HEK293 (cell line): Measurements from ENCODE around the gene DST.

Experiments used
- CTCF ChIA-PET: fragments of 350-600 bp; formaldehyde crosslinking; extraction: SDS; loops from one replicate; lab custom pipeline; 2021; ENCODE audit warnings: antibody characterized with exemption; lab: Yijun Ruan, JAX
- POLR2A ChIA-PET: fragments of 300-600 bp; formaldehyde crosslinking; extraction: SDS; loops from one replicate; lab custom pipeline; 2020; ENCODE audit warnings: antibody characterized with exemption, inconsistent platforms; lab: Yijun Ruan, JAX
- H3K27ac ChIP-seq: fragments of 200-500 bp; sonication (Bioruptor generic); 2 replicates; pipeline ENCODE4 v1.5.1; 2014; ENCODE audit warnings: low read depth, low read length, control low read depth, inconsistent platforms; ENCODE audit errors: extremely low read depth
- H3K36me3 ChIP-seq, 2 experiments: fragments of 200-500 bp in 1 of 2; sonication (Bioruptor generic) in 1 of 2; 1 replicate in 1 of 2; 2 replicates in 1 of 2; pipeline ENCODE4 v1.5.1; 2014 to 2017; ENCODE audit warnings: inconsistent platforms in 2 of 2, low read length in 2 of 2; ENCODE audit not compliant: control insufficient read depth in 2 of 2, insufficient read depth in 1 of 2
- H3K4me1 ChIP-seq: fragments of 200-500 bp; sonication (Bioruptor generic); 2 replicates; pipeline ENCODE4 v1.5.1; 2014; ENCODE audit warnings: mild to moderate bottlenecking, low read length, inconsistent platforms; ENCODE audit not compliant: control insufficient read depth, insufficient read depth
- H3K4me3 ChIP-seq: 2 replicates; pipeline ENCODE4 v1.5.1; 2011; ENCODE audit warnings: low read depth, mild to moderate bottlenecking, control low read depth, low read length, moderate library complexity
- H3K9me3 ChIP-seq: fragments of 200-500 bp; sonication (Bioruptor generic); 2 replicates; pipeline ENCODE4 v1.5.1; 2014; ENCODE audit warnings: low read depth, low read length, inconsistent platforms; ENCODE audit not compliant: control insufficient read depth, insufficient read depth
- PRDM1 ChIP-seq: fragments of 450-650 bp; formaldehyde crosslinking; IDR thresholded peaks from 2 replicates; pipeline ENCODE4; 2016; ENCODE audit warnings: missing biosample characterization, missing genetic modification characterization
- PRDM10 ChIP-seq: fragments of 450-650 bp; formaldehyde crosslinking; IDR thresholded peaks from 2 replicates; pipeline ENCODE4 v1.5.1; 2016; ENCODE audit warnings: missing biosample characterization, missing genetic modification characterization
- PRDM4 ChIP-seq: fragments of 450-650 bp; formaldehyde crosslinking; IDR thresholded peaks from 2 replicates; pipeline ENCODE4 v1.5.1; 2017; ENCODE audit warnings: missing biosample characterization, missing genetic modification characterization
- REST ChIP-seq: fragments of 450-650 bp; formaldehyde crosslinking; IDR thresholded peaks from 2 replicates; pipeline ENCODE4 v1.5.1; 2016; ENCODE audit warnings: missing biosample characterization, missing genetic modification characterization
- SCRT1 ChIP-seq: fragments of 450-650 bp; formaldehyde crosslinking; IDR thresholded peaks from 2 replicates; pipeline ENCODE4 v1.5.1; 2016; ENCODE audit warnings: missing biosample characterization, missing genetic modification characterization, borderline replicate concordance
- SCRT2 ChIP-seq: fragments of 450-650 bp; formaldehyde crosslinking; IDR thresholded peaks from 2 replicates; pipeline ENCODE4 v1.5.1; 2016; ENCODE audit warnings: missing biosample characterization, missing genetic modification characterization
- ZBTB11 ChIP-seq: fragments of 450-650 bp; formaldehyde crosslinking; conservative IDR thresholded peaks from 2 replicates; pipeline ENCODE4 v1.5.1; 2016; ENCODE audit warnings: low read depth, missing biosample characterization, missing genetic modification characterization
- ZBTB21 ChIP-seq: fragments of 450-650 bp; formaldehyde crosslinking; IDR thresholded peaks from 2 replicates; pipeline ENCODE4 v1.5.1; 2017; ENCODE audit warnings: missing biosample characterization, missing genetic modification characterization
- ZIC2 ChIP-seq: fragments of 450-650 bp; formaldehyde crosslinking; IDR thresholded peaks from 2 replicates; pipeline ENCODE4 v1.5.1; 2016; ENCODE audit warnings: missing biosample characterization, missing genetic modification characterization
- ZNF223 ChIP-seq: fragments of 450-650 bp; formaldehyde crosslinking; IDR thresholded peaks from 2 replicates; pipeline ENCODE4 v1.5.1; 2016; ENCODE audit warnings: missing biosample characterization, missing genetic modification characterization
- ZNF354C ChIP-seq: fragments of 450-650 bp; formaldehyde crosslinking; IDR thresholded peaks from 2 replicates; pipeline ENCODE4 v1.5.1; 2016; ENCODE audit warnings: missing biosample characterization, missing genetic modification characterization, low read depth, borderline replicate concordance
- ZNF785 ChIP-seq: fragments of 450-650 bp; formaldehyde crosslinking; IDR thresholded peaks from 2 replicates; pipeline ENCODE4 v1.5.1; 2016; ENCODE audit warnings: missing biosample characterization, missing genetic modification characterization

Gene DST

GRCh38 chr6:56660381-56660730, 17.7 kb upstream of the DST start:
- Histone ChIP-seq H3K36me3 (no peaks in the 10 kb centered on the region), H3K27ac (no peak overlapping the region), H3K4me1 (peaks cover 40% of the 10 kb centered on the region), H3K9me3 (no peaks in the 10 kb centered on the region), H3K4me3 (no peak overlapping the region)
- ChIA-PET POLR2A (interaction anchor here (0.7 kb wide), 1 partner anchor 245 kb away, joined by 3 read pairs; no protein-coding TSS in a partner anchor), CTCF (interaction anchor here (0.7 to 0.9 kb wide), 2 partner anchors 8 to 1043 kb away, joined by 3 read pairs; no protein-coding TSS in a partner anchor)
- TF ChIP-seq ZNF785 (tag by site-specific recombination) (no peak), PRDM4 (tag by site-specific recombination) (peak; percentile 25; the same call in 1 of the 2 replicates), ZNF223 (no peak), ZNF354C (tag by site-specific recombination) (no peak)

- POLR2A ChIA-PET: no interaction called here
- H3K27ac ChIP-seq: no peak overlapping the region
- H3K9me3 ChIP-seq: no peaks in the 10 kb centered on the region
Measured at GRCh38 chr6:56659721-56660380, 17.2 kb upstream of the DST start.

More at GRCh38 chr6:56659721-56660380, 17.2 kb upstream of the DST start:
- CTCF ChIA-PET: interaction anchor here (0.9 kb wide), 1 partner anchor 9 kb away, joined by 3 read pairs; no protein-coding TSS in a partner anchor
- Histone ChIP-seq H3K36me3 (no peaks in the 10 kb centered on the region), H3K4me3 (no peak overlapping the region), H3K4me1 (peaks cover 43% of the 10 kb centered on the region)
- TF ChIP-seq SCRT2 (tag by site-specific recombination) (peak; percentile 91), PRDM1 (peak; percentile 26; the same call in 1 of the 2 replicates), ZIC2 (tag by site-specific recombination) (0 out of 2 replicates have a peak, but pooled peaks have one; percentile 19), SCRT1 (tag by site-specific recombination) (peak; percentile 62; the same call in 1 of the 2 replicates), ZBTB11 (no peak), ZBTB21 (tag by site-specific recombination) (no peak), PRDM10 (tag by site-specific recombination) (peak; percentile 58), REST (tag by site-specific recombination) (peak; percentile 35; the same call in 1 of the 2 replicates)
